Body of pancreas (tissue), 4 donors: ENCODE measurements around the gene MKRN3.

Source experiments
- CTCF ChIP-seq, 7 experiments: fragments of 450-650 bp in 4 of 7; fragments of 200-600 bp in 3 of 7; sonication (generic) in 3 of 7; IDR thresholded peaks; one replicate each; pipeline ENCODE4 v1.5.1; 2016 to 2019; ENCODE audit warnings: antibody characterized with exemption in 7 of 7
- POLR2A ChIP-seq, 3 donors: fragments of 450-650 bp; IDR thresholded peaks; one replicate each; pipeline ENCODE4 v1.6.1; 2016; ENCODE audit warnings: antibody characterized with exemption in 3 of 3, mild to moderate bottlenecking in 2 of 3

DNA sequence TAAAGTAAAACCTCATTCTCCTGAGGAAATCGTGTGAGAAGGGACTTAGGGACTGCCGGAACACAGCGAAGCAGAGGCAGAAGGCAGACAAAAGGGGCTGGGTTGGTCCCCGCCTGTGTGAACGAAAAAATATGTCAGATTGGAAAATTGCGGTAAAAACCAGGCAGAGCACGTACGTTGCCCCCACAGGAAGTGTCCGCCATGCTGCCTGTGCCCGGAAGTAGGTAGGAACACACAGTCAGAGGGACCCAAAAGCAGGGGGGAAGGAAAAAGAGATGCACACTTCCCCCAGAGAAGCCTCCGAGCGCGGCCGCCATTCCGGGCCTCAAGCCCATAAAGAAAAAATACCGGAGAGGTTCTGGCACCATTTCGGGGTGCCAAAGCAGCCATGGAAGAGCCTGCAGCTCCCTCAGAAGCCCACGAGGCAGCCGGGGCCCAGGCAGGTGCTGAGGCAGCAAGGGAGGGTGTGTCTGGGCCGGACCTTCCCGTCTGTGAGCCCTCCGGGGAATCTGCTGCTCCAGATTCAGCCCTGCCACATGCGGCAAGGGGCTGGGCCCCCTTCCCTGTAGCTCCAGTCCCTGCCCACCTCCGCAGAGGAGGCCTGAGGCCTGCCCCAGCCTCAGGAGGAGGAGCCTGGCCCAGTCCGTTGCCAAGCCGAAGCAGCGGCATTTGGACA is at the start of gene MKRN3:
- TF ChIP-seq CTCF (IDR thresholded peaks at IDR 0.05) = no peak
- peak in 1 of 3 donors; percentile 20 for TF ChIP-seq POLR2A (IDR thresholded peaks at IDR 0.05)
